ENCODE data around the gene RAD17.
"Not testable (repeated sequence)": the region's sequence is repeated elsewhere in the genome, so short reads cannot be mapped to it uniquely, and the experiment has no call there.

Gene RAD17, protein sequence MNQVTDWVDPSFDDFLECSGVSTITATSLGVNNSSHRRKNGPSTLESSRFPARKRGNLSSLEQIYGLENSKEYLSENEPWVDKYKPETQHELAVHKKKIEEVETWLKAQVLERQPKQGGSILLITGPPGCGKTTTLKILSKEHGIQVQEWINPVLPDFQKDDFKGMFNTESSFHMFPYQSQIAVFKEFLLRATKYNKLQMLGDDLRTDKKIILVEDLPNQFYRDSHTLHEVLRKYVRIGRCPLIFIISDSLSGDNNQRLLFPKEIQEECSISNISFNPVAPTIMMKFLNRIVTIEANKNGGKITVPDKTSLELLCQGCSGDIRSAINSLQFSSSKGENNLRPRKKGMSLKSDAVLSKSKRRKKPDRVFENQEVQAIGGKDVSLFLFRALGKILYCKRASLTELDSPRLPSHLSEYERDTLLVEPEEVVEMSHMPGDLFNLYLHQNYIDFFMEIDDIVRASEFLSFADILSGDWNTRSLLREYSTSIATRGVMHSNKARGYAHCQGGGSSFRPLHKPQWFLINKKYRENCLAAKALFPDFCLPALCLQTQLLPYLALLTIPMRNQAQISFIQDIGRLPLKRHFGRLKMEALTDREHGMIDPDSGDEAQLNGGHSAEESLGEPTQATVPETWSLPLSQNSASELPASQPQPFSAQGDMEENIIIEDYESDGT

DNA sequence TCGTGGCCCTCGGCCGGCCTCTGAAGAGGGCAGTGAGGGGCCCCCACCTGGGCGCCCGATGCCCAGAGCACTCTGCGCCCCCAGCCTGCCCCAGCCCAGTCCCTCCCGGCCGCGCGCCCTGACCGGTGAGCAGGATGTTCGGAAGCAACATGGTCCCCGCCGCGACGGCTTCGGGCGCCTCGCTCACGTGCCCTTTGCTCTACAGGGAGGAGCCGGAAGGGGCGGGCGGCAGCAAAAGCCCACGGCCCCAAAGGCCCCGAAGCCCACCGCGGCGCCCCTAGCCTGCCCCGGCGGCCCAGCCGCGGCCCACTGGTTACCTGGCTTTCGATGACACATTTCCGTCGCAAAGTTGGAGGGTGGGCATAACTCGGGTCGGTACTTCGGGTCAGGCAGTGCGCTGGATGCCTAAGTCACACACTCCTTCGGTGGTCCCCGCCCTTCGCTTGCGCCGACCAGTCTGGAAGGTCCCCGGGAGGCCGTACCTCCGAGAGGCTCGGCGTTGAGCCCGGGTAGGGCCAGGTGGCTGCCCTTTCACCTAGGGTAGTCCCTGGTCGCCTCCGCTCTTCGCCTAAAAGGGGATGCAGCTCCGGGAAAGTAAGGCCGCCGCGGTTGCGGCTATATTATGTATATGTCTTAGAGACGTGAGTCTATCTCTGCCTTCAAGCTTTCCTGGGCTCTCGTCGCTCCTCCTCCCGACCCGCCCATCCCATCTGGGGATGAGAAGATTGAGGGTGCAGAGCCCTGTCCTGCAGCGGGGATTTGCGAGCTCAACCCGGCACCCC is at the start of gene RAD17, which contains the start of the genes AK6 and TAF9:
Gene RAD17 (plus strand): TSS at position 479 of the 782 bp plus-strand sequence. CDS start 2,391 bp downstream, outside the sequence.
Gene AK6 (minus strand): TSS at position 181 of the 782 bp plus-strand sequence. CDS start 30 bp downstream, at position 151.
Gene TAF9 (minus strand): TSS at position 181 of the 782 bp plus-strand sequence. CDS start 3,783 bp downstream, outside the sequence.
- peak; percentile 85 for DNase-seq

GRCh38 chr5:69326365-69326764 is 43.3 kb upstream of the RAD17 start:
- DNase-seq = no peak

GRCh38 chr5:69329905-69330489 is 39.6 kb upstream of the RAD17 start:
- no peak for DNase-seq

GRCh38 chr5:69331528-69332445 is 37.8 kb upstream of the RAD17 start:
- DNase-seq = no peak

- not testable (repeated sequence) for DNase-seq
Measured at GRCh38 chr5:69333668-69334315, 35.8 kb upstream of the RAD17 start.

DNA sequence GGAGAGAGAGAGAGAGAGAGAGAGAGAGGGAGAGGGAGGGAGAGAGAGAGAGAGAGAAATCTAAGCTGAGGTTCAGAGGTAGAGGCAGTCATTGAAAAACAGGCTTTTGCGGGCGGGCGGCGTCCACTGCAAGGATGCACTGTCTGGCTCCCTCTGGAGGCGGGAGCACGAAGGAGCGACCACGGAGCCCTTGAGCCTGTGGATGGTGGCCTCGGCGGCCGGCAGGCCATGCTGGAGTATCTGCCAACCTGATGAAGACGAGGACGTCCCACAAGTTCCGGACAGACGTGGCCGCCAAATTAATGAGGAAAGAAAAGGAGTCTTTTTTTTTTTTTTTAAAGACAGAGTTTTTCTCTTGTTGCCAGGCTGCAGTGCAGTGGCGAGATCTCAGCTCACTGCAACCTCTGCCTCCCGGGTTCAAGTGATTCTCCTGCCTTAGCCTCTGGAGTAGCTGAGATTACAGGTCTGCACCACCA is 34.8 kb upstream of the RAD17 start:
- DNase-seq = peak; percentile 47

GRCh38 chr5:69335341-69335935 is 34.2 kb upstream of the RAD17 start:
- DNase-seq = no peak

GRCh38 chr5:69341520-69342161 is 28.0 kb upstream of the RAD17 start:
- no peak for DNase-seq

DNA sequence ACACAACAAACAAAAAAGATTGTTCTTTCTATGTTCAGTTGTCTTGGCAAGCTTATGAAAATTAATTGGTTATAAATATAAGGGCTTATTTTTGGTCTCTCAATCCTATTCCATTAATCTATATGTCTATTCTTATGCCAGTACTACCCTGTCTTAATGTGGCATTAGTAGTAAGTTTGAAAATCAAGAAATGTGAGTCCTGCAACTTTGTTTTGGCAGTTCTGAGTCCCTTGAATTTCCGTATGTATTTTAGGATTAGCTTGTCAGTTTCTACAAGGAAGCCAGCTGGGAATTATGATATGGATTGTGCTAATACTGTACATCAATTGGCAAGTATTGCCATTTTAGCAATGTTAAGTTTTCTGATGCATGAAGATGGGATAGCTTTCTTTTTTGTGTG is 26.5 kb upstream of the RAD17 start:
- DNase-seq = no peak

DNA sequence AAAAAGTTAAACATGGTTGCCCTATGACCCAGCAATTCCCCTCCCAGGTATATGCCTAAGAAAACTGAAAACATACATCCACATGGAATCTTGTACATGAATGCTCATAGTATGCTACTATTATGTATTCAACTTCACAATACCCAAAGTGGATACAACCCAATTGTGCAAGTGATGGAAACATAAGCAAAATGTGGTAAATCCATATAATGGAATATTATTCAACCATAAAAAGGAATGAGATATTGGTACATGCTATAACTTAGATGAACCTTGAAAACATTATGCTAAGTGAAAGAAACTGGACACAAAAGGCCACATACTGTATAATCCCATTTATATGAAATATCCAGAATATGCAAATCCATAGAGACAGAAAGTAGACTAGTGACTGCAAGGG is 19.0 kb upstream of the RAD17 start:
- no peak for DNase-seq

DNA sequence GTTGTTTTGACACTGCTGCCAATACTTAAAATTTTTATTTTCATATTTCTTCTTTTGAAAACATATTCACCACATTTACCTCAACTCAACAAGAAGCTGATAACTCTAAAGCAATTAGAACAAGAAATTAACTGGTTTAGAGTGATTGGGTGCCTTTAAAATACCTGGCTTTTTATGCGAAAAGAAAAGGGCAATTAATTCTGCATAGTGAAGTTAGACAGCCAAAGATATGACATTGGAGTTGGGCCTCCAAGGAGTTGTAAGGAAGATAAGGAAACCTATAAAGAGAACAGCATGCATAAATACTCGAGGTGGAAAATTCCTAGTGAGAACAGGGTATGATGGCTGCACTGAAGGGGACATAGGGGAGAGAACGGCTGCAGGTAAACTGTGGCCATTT is 9.9 kb upstream of the RAD17 start:
- no peak for DNase-seq

GRCh38 chr5:69360442-69360841 is 9.2 kb upstream of the RAD17 start:
- DNase-seq = no peak

- no peak for DNase-seq
Measured at GRCh38 chr5:69364414-69364813, 5.2 kb upstream of the RAD17 start.

DNA sequence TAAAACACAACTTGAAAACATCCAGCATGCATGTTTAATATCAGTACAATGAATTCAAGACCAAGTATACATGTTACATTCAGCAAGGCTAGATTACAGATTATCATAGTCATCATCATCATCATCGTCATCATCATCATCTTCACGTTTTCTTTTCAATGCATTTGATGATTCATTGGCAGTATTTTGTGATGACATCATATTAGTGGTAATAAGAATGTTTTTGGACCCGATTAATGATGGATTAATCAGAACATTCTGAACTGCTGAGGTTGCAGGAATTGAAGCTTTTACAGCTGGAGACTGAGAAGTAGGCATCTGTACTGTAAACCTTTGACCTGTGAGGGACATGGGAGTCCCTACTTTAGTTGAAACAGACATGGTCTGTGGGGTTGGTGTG is 4.8 kb upstream of the RAD17 start:
- no peak for DNase-seq

DNA sequence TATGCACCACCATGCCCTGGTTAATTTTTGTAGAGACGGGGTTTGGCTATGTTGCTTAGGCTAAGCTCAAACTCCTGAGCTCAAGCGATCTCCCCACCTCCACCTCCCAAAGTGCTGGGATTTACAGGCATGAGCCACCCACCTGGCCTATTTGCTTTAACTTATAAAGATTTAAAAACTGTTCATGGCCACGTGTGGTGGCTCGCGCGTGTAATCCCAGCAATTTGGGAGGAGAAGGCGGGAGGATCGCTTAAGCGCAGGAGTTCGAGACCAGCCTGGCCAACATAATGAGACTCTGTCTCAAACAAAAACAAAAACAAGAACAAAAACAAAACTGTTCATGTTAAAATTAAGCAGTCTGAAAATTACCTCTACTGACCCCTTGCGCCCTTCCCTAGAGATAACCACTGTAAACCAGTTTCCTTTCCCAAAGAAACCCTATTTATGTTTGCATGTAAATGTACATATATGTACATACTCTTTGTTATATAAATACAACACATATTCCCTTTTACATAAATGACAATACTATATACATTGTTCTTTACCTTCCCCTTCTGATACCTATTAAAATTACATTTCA is 1.8 kb upstream of the RAD17 start:
- DNase-seq = no peak

DNA sequence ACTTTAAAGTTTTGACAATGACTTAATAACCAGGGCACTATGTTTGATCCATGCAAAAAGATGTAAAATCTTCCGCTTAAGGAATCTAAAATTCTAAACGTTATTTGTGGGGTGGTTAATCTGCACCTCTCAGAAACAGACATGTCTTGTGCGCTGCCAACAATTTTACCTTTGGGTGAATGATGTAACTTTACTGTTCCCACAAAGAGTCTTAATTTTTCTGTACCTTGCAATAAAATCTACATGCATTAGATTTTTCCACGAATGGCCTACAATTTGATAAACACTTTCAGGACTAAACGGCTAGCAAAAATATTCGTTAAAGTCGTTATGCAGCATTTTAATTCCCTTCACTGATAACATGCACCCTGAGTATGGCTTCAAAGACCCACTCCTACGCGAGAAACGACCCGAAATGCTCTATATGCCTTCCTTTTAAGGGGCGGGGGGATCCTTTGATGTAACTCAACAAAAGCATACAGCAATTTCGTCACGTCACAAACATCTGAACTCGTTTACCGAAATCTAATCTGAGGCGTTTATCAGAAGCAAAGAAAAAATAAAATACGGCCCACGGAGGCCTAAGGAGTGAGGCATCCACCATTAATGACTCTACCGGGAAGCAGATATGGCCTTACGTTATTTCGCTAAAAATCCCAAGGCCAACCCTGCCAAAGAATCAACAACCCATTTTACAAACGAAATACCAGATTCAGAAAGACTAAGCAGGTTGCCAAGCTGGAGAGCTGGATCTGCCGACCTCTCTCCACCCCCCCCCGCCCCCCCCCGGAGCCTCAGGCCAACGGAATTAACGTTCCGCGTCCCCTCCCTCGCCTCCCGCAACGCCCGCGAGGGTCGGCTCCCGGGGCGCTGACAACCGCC is 919 bp upstream of the RAD17 start:
- peak; percentile 27 for DNase-seq

DNA sequence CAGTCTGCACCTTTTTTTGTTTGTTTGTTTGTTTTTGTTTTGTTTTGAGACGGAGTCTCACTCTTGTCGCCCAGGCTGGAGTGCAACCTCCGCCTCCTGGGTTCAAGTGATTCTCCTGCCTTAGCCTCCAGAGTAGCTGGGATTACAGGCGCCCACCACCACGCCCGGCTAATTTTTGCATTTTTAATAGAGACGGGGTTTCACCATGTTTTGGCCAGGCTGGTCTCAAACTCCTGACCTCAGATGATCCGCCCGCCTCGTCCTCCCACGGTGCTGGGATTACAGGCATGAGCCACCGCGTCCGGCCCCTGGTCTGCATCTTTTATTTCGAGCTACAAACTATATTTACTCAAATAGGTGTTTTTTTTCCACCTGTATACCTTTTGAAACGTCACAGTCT is 717 bp downstream of the RAD17 start:
- not testable (repeated sequence) for DNase-seq

- no peak for DNase-seq
Measured at GRCh38 chr5:69372394-69372793, 2.8 kb downstream of the RAD17 start.
